IPS-NIHi7 (cell line): Measurements from ENCODE around the gene DIO3.

Experiments
- DNase-seq: peaks from one replicate; pipeline ENCODE4 v3.0.0; 2012; ENCODE audit warnings: mixed read lengths; ENCODE audit errors: extremely low spot score

The DIO3 gene

DNA sequence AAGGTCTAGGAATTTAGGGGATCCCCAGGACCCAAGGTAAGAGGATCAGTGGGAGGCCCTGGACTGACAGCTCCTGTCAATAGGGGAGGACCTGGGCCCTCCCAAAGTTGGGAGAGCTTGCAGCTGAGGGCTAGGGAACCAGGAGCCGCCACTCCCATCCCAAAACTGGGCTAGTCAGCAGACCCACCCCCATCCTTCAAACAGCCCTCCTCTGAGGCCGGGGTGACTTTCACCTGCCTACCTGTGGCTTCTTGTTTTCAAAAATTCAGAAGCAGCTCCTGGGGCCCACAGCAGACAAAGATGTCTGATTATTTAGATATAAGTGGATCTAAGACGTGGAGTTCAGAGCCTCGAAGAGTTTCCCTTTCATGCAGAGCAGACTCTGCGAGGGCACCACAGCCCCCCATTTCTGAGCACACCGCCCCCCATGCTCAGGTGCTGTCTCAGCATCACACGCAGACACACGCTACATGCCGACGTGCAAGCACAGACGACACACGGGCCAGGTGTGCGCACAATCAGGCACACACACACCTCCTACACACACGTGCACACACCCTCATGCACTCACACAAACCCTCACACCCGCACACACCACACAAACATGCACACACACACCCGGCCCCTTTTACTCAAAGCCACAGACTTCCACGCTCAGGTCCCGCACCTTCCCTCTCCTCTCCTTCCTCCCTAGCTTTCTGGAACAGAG lies 21.9 kb downstream of the DIO3 start:
- no peak for DNase-seq

DNA sequence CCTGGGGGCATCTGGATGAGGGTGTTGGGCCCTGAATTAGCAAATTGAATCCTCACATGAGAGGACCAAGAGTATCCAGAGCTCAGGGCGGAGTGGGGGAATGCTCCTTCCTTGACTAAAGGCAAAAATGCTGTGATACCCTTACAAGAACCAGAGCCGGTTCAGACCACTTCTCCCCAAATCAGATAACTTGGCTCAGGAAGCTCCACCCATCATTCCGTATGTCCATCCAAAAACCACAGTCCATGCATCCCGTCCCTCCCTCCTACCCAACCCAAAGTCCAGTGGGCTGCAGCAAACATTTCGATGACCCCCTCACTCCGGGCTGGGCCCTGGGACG lies 22.4 kb downstream of the DIO3 start:
- no peak for DNase-seq

DNA sequence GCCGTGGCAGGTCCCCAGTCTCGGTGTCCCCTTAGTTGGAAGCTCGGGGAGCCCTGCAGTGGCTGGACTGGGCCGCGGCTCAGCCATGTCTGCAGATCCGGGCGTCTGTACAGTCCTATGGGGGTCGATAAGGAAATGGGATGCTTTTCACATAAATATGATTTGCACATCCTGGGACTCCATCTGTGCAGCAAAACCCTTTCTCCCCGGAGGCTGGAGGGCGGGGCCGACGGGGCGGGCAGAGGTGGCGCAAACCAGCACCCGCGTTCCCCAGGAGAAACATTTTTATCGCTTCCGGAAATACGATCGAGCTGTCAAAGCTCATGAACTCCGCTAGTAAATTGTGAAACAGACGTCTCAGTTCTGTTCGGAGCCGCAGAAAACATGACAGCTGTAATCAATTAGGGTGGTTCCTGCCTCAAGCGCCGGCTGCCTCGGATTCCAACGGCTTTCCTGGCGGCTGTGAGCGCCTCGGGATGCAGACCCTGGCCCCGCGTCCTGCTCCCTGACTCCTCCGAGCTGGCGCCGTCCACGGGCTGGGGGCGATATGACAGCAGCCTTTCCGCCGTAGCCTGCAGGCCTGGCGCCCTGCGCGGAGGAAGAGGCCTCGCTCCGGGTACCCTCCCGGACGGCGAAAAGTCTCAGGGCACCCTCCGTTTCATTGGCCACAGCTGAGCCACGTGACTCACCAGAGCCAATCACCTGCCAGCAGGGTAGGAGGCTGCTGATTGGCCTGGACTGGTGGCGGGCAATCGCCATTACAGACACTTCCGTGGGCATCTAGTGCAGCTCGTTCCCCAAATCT lies 23.0 kb downstream of the DIO3 start:
- DNase-seq: no peak

DNA sequence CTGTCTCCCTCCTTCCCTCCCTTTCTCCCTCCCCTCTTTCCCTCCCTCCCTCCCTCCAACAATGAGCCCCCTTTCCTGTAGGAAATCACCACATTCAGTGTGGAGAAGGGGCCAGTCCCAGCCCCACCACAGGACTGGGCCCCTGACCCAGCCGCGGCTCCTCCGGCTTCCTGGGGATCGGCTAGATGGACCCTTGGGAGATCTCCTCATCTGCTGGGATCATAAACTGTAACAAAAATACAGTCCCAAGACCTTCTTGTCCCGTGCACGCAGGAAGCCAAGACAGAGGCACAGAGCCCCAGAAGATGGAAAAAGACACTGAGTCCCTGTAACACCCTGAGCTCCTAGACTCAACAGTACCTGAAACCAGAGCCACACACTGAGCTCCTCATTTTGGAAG lies 23.9 kb downstream of the DIO3 start:
- no peak for DNase-seq

DNA sequence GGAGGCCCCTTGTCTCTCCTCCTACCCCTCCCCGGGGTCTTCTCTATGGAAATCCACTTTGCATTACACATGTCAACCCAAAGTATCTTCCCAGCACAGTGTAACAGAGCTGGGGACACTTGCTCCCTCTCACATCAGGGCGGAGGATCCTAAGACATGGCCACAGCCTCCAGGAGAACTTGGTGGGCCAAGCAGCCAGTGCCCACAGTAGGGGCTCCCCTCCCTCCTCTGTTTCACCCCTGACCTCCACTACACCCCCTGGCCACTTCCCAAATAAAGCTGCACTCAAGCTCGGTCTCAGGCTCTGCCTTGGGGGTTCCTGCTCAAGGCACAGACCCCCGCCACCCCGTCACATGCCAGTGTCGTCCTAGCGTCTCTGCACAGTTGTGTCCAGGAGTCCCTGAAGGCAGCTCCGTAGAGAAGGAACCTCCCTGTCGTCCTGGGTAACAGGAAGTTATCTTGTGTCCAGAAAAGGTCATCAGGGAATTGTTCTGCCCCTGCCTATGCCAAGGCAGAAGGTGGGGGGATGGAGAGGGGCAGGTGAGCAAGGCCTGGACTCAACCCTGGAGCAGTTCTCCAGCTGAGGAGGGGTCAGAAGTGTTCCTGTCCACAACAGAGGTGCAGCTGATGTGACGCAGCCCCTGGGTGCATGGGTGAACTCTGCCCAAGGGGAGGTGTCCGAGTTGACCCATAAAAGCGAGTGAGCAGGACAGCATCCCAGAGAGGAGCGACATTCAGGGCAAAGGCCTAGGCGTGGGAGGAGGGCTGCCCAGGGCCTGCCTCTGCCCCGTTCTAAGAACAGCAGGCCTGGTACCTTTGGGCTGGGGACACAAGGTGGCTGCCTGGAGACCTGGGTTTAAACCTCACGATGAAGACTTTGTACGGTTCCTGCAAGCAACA lies 25.5 kb downstream of the DIO3 start:
- no peak for DNase-seq

DNA sequence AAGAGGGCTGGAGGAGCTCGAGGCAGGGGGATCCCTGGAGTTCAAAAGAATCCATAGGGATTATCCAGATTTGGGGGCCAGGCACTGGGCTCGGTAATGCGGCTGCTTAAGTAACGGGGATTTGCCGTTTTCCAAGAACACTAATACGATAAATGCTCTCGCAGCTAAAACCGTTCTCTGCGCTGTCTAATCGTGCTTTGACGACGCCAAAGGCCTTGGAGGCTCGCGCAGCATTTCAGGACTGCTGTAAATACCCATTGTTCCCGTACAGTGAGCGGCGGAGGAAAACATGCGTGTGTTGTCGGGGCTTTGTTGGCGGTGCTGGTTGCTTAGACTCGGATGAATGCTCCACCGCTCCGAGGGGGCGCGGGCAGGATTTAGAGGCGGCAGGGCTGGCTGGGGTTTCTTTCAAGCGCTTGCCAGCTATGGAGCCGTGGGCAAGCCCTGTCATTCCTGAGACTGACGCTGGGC lies 26.2 kb downstream of the DIO3 start:
- no peak for DNase-seq

DNA sequence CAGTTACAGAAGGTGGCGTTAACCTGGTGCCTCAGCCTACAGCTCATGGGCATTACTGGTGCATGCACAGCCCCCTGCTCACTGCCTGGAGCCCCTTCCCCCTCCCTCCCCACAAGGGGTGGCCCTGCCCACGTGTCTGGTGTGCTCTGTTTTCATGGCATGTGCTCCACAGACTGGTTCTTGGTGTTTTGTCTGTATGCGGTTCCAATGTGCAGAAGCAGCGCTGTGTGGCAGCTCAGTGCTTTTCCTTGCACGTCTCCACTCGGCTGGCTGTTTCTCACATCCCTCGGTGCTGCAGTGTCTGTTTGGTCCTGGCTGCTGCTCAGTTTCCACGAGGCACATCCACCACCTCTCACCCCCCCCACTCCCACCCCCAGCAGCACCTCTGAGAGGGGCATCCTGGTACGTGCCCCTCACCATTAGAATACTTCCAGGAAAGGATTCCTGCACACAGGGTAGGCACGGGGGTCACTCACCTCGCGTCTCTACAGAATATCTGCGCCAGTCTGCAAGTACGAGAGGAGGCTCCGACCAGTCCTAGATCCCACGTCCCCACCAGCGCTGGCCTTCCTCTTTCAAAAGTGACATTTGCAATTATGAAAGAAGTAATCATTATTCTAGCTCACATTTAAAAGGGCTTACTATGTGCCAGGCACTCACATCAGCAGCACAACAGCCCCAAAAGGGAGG lies 27.1 kb downstream of the DIO3 start:
- no peak for DNase-seq

DNA sequence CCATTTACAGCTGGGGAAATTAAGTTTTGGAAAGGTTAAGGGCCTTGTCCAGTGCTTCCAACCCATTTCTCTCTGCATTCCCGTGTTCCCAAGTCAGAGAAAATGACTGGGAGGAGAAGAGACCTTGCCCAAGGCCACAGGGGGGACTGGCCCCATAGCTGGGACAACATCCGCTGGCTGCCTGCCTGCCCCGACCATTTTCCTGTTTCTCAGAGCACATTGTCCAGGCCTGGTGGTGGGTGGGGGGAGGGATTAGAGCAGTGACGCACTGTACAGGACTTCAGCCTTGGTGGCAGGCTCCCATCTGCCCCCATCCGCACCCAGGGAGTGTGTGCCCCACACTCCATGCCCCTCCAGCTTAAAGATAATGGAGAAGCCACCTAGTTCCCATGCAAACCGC lies 27.7 kb downstream of the DIO3 start:
- DNase-seq: no peak

DNA sequence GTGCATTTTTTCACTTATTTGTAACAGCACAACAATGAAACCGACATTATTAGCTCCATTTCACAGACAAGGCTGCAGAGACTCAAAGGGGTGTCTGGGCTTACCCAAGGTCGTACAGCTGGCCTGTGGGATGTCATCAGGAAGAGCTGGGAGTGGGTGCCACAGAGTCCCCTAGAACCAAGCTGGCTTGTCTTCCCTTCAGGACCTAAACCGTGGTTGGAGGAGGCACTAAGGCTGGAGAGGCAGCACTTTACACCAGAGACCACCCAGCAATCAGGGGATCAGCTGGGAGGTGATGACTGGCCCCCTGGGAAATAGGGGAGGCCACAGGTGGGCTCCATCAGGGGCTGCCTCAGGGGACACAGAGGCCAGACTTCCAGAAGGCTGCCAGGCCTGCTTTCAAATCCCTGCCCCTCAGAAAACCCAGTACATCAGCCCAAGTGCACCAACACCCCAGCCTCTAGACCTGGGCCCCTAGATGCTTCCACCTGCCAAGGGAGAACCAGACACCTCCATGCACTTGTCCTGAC lies 28.3 kb downstream of the DIO3 start:
- no peak for DNase-seq

DNA sequence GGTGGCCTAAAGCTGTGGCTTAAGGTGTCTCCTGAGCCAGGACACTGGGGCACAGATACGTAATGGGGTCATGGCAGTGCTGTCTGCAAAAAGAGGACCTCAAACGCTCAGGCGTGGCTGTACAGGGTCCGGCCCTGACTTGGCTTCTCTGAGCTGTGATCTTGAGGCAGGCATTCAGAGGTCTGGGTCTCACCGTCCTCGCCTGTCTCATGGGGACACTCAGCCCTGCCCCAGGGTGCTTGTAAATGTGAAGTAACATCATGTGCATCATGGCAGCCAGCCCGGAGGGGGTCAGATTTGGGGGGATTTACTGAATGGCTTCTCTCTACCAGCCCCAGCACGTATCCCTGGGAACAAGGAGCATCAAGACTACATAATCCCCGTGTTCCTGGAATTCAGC lies 28.8 kb downstream of the DIO3 start:
- DNase-seq: no peak

DNA sequence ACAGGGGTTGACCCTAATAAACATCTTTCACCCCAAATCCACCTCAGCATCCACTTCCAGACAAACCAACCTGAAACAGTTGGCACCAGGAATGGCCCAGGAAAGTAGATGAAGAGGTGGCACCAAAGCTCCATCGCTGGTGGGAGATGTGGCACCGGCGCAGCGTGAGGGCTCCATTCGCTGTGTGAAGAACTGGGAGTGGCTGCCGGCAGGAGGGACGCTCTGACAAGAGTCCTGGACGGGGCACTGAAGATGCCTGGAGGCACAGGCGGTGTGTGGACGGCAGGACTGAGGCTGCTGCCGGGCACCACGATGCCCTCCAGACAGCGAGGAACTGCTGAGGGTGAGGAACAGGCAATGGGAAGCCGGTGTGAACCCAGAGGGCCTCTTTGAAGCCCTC lies 29.3 kb downstream of the DIO3 start:
- no peak for DNase-seq

DNA sequence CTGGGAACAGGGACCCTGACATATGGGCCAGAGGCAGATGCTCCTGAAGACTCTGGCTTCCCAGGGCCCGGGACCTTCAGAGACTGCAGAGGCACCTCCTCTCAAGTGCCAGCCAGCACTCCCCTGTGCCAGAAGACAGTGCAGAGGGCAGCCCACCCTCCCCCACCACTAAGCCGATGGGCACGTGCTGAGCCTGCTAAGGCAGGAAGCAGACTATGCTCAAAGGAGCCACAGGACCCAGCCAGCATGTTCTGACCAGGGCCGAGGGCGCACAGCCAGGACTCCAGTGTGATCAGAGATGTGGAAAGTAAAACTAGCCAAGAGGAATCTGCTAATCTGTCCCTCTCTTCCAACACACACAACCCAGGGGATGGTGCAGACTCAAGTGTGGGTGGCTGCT lies 29.8 kb downstream of the DIO3 start:
- DNase-seq: no peak

DNA sequence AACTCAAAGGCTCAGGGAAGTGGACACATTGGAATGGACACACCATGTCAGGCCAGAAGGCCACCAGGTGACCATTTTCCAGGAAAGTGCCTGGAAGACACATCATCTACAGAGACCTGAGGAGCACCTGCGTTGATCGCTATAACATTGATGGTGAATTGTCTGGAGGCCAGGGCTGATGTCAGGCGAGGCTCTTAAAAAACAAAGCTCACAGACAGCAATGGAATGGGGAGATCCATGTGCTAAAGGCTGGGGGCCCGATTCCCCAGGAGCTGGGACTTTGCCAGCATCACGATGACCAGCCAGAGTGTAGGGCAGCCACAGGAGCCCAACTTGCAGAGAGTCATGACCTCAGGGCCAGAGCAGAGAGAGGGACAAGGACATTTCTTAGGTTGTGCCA lies 30.3 kb downstream of the DIO3 start:
- no peak for DNase-seq

DNA sequence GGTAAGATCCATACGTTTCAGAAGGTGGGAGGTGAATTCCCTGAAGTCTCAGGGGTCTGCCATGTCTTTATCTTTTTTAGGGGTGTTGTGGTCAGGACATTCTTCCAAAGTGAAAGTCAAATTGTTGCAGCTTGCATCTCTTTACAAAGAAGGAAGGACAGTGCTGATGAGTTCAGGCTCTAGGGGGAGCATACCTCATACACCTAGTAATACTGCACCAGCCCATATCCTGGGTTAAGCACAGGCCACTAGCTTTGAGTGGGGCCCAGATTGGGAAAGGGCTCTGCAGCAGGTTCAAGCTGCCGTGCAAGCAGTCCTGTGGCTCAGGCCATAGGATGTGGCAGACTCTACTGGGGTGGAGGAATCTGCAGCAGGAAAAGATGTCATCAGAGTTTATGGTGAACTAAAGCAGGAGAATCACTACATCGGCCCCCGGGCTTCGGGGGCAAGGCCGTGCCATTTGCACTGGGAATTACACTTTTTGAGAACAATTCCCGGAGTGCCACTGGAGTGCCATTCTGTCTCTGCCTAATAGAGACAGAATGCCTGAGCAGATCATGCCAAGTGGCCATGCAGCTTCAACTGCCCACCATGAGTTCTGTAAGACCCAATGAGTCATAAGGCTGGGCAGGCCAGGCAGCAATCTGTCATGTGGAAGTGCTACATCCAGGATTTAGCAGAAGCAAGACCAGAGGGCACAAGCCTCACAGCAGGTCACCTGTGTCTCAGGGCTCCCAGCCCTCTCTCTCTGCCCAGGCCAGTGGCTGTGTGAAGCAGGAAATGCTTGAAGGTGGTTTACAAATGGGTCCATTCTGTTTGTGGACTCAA lies 32.3 kb downstream of the DIO3 start:
- peak; percentile 16 for DNase-seq

DNA sequence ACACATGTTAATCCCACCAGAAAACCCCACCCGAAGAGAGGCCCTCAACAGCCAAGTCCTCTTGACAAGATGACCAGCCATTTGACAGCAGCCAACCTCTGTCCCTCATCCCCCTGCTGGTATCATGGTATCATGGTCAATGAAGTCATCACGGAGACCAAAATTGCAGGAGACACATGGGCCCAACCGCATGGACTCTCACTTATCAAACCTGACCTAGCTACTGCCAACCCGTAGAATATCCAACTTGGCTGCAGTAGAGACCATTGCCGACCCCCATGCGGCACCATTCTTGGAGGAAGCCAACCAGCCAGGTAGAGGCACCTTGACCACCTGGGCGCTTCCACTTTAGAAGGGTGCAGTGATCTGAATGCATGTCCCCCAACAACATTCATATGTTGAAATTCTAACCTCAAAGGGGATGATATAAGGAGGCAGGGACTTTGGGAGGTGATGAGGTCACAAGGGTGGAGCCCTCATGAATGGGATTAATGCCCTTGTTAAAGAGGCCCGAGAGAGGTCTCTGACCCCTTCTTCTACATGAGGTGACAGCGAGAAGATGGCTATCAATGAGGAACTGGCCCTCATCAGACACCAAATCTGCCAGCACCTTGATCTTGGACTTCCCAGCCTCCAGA lies 33.3 kb downstream of the DIO3 start:
- DNase-seq: no peak

DNA sequence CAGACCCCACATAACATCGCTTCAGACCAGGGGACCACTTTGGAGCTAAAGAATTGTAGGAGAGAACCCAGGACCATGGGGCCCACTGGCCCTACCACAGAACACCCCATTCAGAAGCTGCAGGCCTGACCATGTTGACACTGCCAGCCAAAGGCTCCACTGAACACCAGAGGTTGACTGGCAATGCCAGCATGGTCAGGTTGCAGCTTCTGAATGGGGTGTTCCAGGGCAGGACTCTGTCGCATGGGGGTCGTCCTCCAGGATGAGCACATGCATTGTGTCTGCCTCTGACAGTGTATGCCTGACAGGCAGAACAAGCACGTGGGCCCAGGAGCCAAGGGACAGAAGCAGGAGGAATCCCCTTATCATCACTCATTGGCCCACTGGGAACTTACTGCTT lies 34.1 kb downstream of the DIO3 start:
- DNase-seq: no peak

DNA sequence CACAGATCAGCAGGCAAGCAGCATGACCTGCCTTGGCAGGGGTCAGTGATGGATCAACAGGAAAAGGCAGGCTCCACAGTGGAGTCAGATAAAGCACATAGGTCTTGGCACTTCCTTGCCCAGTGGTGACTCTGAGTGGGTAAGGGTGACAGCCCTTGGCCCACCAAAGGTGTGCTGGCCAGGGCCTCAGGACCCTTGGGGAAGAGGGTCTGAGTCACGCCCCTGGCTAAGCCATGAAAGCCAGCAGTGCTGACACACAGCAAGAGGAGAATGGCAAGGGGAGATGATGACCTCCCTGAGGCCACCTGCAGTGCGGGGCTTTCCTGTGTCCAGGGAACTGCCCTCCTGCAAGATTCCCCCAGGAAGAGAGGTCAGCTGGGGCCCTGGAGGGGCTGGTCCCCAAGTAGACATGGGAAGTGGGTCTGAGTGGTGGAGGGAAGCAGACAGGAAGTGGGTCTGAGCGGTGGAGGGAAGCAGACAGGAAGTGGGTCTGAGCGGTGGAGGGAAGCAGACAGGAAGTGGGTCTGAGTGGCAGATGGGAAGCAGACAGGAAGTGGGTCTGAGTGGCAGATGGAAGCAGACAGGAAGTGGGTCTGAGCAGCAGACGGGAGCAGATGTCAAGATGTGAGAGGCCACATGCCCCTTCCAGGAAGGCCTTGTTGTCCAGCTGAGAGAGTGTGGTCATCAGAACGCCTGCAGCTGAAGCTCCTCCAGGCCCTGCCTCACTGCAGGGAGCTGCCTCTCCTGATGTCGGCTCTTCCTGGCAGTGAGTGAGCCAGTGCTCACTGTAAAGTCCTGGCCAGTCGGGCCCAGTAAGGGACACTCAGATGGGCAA lies 34.8 kb downstream of the DIO3 start:
- no peak for DNase-seq

DNA sequence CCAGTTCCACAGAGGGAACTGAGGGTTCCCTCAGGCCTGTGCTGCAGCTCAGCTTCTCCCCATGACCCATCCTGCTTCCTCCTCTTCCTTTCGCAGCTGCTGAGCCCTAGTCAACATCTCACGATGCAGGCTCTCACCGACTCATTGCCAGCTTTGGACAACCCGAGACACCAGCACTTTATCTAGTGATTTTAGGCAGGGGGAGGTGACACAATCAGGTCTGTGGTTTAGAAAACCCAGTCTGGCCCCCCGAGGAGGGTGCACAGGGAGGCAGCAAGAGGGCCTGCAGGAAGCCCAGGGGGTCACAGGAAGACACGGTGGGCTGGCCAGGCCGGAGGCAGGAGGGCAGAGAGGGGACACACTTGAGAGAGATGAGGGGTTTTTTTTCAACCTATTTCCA lies 35.4 kb downstream of the DIO3 start:
- no peak for DNase-seq

DNA sequence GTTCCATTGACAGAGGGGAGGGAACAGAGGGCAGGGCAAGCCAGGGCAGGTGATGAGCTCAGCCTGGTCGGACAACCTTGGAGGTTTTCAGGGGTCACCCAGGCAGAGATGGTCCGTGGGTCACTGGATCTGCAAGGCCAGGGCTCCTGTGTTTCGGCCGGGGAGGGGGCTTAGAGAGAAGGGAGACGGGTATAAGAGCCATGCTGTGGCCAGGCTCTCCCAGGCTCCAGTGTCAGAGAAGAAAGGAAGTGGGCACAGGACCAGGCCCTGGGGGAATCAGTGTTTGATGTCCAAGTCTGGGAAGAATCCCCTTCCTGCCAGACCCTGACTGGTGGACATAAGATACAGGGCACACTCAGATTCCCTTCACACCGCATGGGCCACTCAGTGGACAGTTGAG lies 36.9 kb downstream of the DIO3 start:
- DNase-seq: no peak
